IMR-90 (cell line): Measurements from ENCODE around the gene ADD1. TPM values are rescaled to one million over a fixed set of nuclear protein-coding genes. Genes with fewer than 3 reads are reported as not detected.
A peak's percentile ranks its signal among the peaks of the same experiment; 100 is the strongest.

Experiments used
- ATAC-seq: fragments of 200-7000 bp; cut with Tn5 transposase; 2 replicates; pipeline ENCODE4 v1.9.1; 2020; ENCODE audit warnings: low read depth, mild to moderate bottlenecking, moderate library complexity
- BruUV-seq: library from RNA; stranded (reverse); fragments of 400-500 nt; replicated peaks from 2 replicates; lab custom pipeline; 2021; lab: Mats Ljungman, UMichigan
- CTCF ChIA-PET: fragments of 300-600 bp; formaldehyde crosslinking; extraction: SDS; loops from one replicate; lab custom pipeline; 2021; ENCODE audit warnings: antibody characterized with exemption; lab: Yijun Ruan, JAX
- POLR2A ChIA-PET: fragments of 300-600 bp; sonication (Branson Sonifier 250); formaldehyde crosslinking; loops from one replicate; lab custom pipeline; 2022; ENCODE audit warnings: antibody characterized with exemption; ENCODE audit not compliant: unreplicated experiment; lab: Charles Lee
- DNase-seq: peaks from one replicate; pipeline ENCODE4 v3.0.0; 2013
- H2AFZ ChIP-seq: replicated peaks from 2 replicates; pipeline ENCODE3; 2013; ENCODE audit warnings: low read length, mild to moderate bottlenecking; ENCODE audit not compliant: poor library complexity
- H2AK5ac ChIP-seq: 2 replicates; pipeline ENCODE4 v1.6.1; 2013; ENCODE audit warnings: low read depth, low read length, inconsistent platforms
- H2AK9ac ChIP-seq: replicated peaks from 2 replicates; pipeline ENCODE3; 2013; ENCODE audit warnings: mild to moderate bottlenecking, low read depth, low read length, moderate library complexity; ENCODE audit not compliant: poor library complexity
- H2BK120ac ChIP-seq: 2 replicates; pipeline ENCODE4 v1.6.1; 2013; ENCODE audit warnings: low read depth, low read length, inconsistent platforms
- H2BK15ac ChIP-seq: 3 replicates; pipeline ENCODE4 v1.6.1; 2013; ENCODE audit warnings: low read depth, low read length, inconsistent platforms
- H2BK20ac ChIP-seq: 2 replicates; pipeline ENCODE4 v1.6.1; 2013; ENCODE audit warnings: low read depth, mild to moderate bottlenecking, inconsistent platforms, low read length, moderate library complexity
- H2BK5ac ChIP-seq: 2 replicates; pipeline ENCODE4 v1.6.1; 2013; ENCODE audit warnings: mild to moderate bottlenecking, low read depth, low read length, inconsistent platforms; ENCODE audit not compliant: poor library complexity, severe bottlenecking
- H3K14ac ChIP-seq: replicated peaks from 2 replicates; pipeline ENCODE4 v1.6.1; 2013; ENCODE audit warnings: low read depth, low read length, inconsistent platforms
- H3K18ac ChIP-seq: 2 replicates; pipeline ENCODE4 v1.6.1; 2013; ENCODE audit warnings: low read depth, low read length, control low read depth
- H3K23ac ChIP-seq: 2 replicates; pipeline ENCODE4 v1.6.1; 2013; ENCODE audit warnings: low read depth, low read length, inconsistent platforms
- H3K27ac ChIP-seq: 2 replicates; pipeline ENCODE4 v1.5.1; 2013; ENCODE audit warnings: mild to moderate bottlenecking, control low read depth, low read length; ENCODE audit not compliant: insufficient read depth
- H3K27me3 ChIP-seq: 2 replicates; pipeline ENCODE4 v1.6.1; 2013; ENCODE audit warnings: low read length; ENCODE audit not compliant: control insufficient read depth, insufficient read depth
- H3K36me3 ChIP-seq: 2 replicates; pipeline ENCODE4 v1.6.1; 2013; ENCODE audit warnings: low read length, mixed read lengths; ENCODE audit not compliant: control insufficient read depth, insufficient read depth
- H3K4ac ChIP-seq: 2 replicates; pipeline ENCODE4 v1.6.1; 2013; ENCODE audit warnings: low read depth, low read length, inconsistent platforms
- H3K4me1 ChIP-seq: 2 replicates; pipeline ENCODE4 v1.6.1; 2013; ENCODE audit warnings: low read length, mixed read lengths; ENCODE audit not compliant: control insufficient read depth, insufficient read depth
- H3K4me2 ChIP-seq: 2 replicates; pipeline ENCODE4 v1.6.1; 2013; ENCODE audit warnings: low read depth, mild to moderate bottlenecking, control low read depth, low read length, moderate library complexity
- H3K4me3 ChIP-seq: 2 replicates; pipeline ENCODE4 v1.5.1; 2013; ENCODE audit warnings: low read depth, mild to moderate bottlenecking, control low read depth, low read length, moderate library complexity; ENCODE audit not compliant: insufficient read depth
- H3K56ac ChIP-seq: 2 replicates; pipeline ENCODE4 v1.6.1; 2013; ENCODE audit warnings: low read length, inconsistent platforms; ENCODE audit not compliant: insufficient read depth; ENCODE audit errors: extremely low read depth
- H3K79me1 ChIP-seq, 2 experiments: 2 replicates each; pipeline ENCODE4 v1.6.1; 2013; ENCODE audit warnings: low read length in 2 of 2, inconsistent platforms in 1 of 2, low read depth in 1 of 2
- H3K9ac ChIP-seq: 2 replicates; pipeline ENCODE4 v1.6.1; 2013; ENCODE audit warnings: low read depth, low read length, control low read depth
- H3K9me1 ChIP-seq: 2 replicates; pipeline ENCODE4 v1.6.1; 2013; ENCODE audit warnings: low read length, inconsistent platforms; ENCODE audit not compliant: insufficient read depth
- H3K9me3 ChIP-seq: 2 replicates; pipeline ENCODE4 v1.6.1; 2013; ENCODE audit warnings: low read length; ENCODE audit not compliant: control insufficient read depth, insufficient read depth
- H4K20me1 ChIP-seq: 2 replicates; pipeline ENCODE4 v1.6.1; 2013; ENCODE audit warnings: low read length, inconsistent platforms; ENCODE audit not compliant: insufficient read depth
- H4K5ac ChIP-seq: 2 replicates; pipeline ENCODE4 v1.6.1; 2013; ENCODE audit warnings: mild to moderate bottlenecking, low read depth, low read length, control low read depth
- H4K8ac ChIP-seq, 2 experiments: 2 replicates each; pipeline ENCODE4 v1.6.1; 2013; ENCODE audit warnings: low read depth in 2 of 2, low read length in 2 of 2, control low read depth in 1 of 2, inconsistent platforms in 1 of 2
- H4K91ac ChIP-seq: 2 replicates; pipeline ENCODE4 v1.6.1; 2013; ENCODE audit warnings: low read depth, low read length, inconsistent platforms; ENCODE audit not compliant: insufficient read depth
- BHLHE40 ChIP-seq: fragments of 150-350 bp; IDR thresholded peaks from 2 replicates; pipeline ENCODE4 v1.6.1; 2016; ENCODE audit warnings: mild to moderate bottlenecking, low read depth, low read length
- CEBPB ChIP-seq: IDR thresholded peaks from 2 replicates; pipeline ENCODE4 v1.6.1; 2012; ENCODE audit warnings: low read depth, low read length, improper control_type of control experiment
- CHD1 ChIP-seq: IDR thresholded peaks from 2 replicates; pipeline ENCODE4 v1.6.1; 2012; ENCODE audit warnings: low read depth, low read length, improper control_type of control experiment
- CTCF ChIP-seq: conservative IDR thresholded peaks from 2 replicates; pipeline ENCODE4 v1.5.1; 2012; ENCODE audit warnings: mild to moderate bottlenecking, low read depth, low read length, improper control_type of control experiment
- FOS ChIP-seq: fragments of 150-350 bp; IDR thresholded peaks from 2 replicates; pipeline ENCODE4 v1.6.1; 2016; ENCODE audit warnings: low read depth, low read length
- MAZ ChIP-seq: IDR thresholded peaks from 2 replicates; pipeline ENCODE4 v1.6.1; 2012; ENCODE audit warnings: low read depth, mild to moderate bottlenecking, low read length, improper control_type of control experiment, moderate library complexity, borderline replicate concordance
- MXI1 ChIP-seq: IDR thresholded peaks from 2 replicates; pipeline ENCODE4 v1.6.1; 2012; ENCODE audit warnings: low read depth, mild to moderate bottlenecking, low read length, moderate library complexity, borderline replicate concordance
- NFE2L2 ChIP-seq: fragments of 150-350 bp; IDR thresholded peaks from 2 replicates; pipeline ENCODE4 v1.6.1; 2016; ENCODE audit warnings: low read depth, mild to moderate bottlenecking, low read length
- POLR2A ChIP-seq: IDR thresholded peaks from 2 replicates; pipeline ENCODE4 v1.6.1; 2012; ENCODE audit warnings: mild to moderate bottlenecking, low read depth, low read length
- RAD21 ChIP-seq: IDR thresholded peaks from 2 replicates; pipeline ENCODE4 v1.6.1; 2012; ENCODE audit warnings: low read length, improper control_type of control experiment
- RCOR1 ChIP-seq: IDR thresholded peaks from 2 replicates; pipeline ENCODE4 v1.6.1; 2012; ENCODE audit warnings: mild to moderate bottlenecking, low read length, improper control_type of control experiment; ENCODE audit not compliant: insufficient replicate concordance
- RFX5 ChIP-seq: IDR thresholded peaks from 2 replicates; pipeline ENCODE4 v1.8.0; 2012; ENCODE audit warnings: low read depth, mild to moderate bottlenecking, low read length, moderate library complexity
- SMC3 ChIP-seq: fragments of 150-350 bp; IDR thresholded peaks from 2 replicates; pipeline ENCODE4 v1.6.1; 2016; ENCODE audit warnings: low read depth, mild to moderate bottlenecking, antibody characterized with exemption, low read length, moderate library complexity
- USF2 ChIP-seq: fragments of 150-350 bp; IDR thresholded peaks from 2 replicates; pipeline ENCODE4 v1.6.1; 2017; ENCODE audit warnings: mild to moderate bottlenecking, antibody characterized with exemption, low read length, low read depth
- WGBS, 2 experiments: methylation state at CpG; one replicate each; pipeline versions ENCODE4 v1.1.5 to v1.1.7; 2013; ENCODE audit warnings: missing lambda C conversion rate in 2 of 2; ENCODE audit not compliant: insufficient read length in 1 of 2; ENCODE audit errors: extremely low coverage in 2 of 2; 5-methylcytosine and 5-hydroxymethylcytosine counted together
- dilution Hi-C: fragments of 300-500 bp; cut with HindIII; formaldehyde crosslinking; loops from one replicate; pipeline ENCODE4 v1.14.3; 2018; ENCODE audit warnings: low sequenced_read_pairs; ENCODE audit not compliant: unreplicated experiment
- in situ Hi-C: fragments of 300-500 bp; cut with MboI; formaldehyde crosslinking; loops from 3 replicates; pipeline ENCODE4 v1.14.3; 2019; ENCODE audit warnings: low sequenced_read_pairs, inconsistent platforms, mixed read lengths
- intact Hi-C: fragments of 100-400 bp; cut with micrococcal nuclease; formaldehyde crosslinking; loops from 2 replicates; pipeline ENCODE4 v1.10.0; 2022
- polyA plus RNA-seq, 3 experiments: library from polyadenylated mRNA; depleted of rRNA; stranded (reverse); fragments of >200 nt; gene quantifications; 2 replicates each; pipeline ENCODE4 v1.2.3, GENCODE V29; 2012; ENCODE audit warnings: low replicate concordance in 1 of 3
- total RNA-seq: library from RNA; depleted of rRNA; stranded (reverse); fragments of >200 nt; gene quantifications from 2 replicates; pipeline ENCODE4 v1.2.3, GENCODE V29; 2012

Gene ADD1
- total and polyA plus RNA-seq, 2 of the 4 experiments (the other 2 are of a cell fraction), result 122 to 215 TPM

- ATAC-seq, result no peak
- Histone ChIP-seq H4K91ac (no peak overlapping the region), H3K4ac (no peak overlapping the region), H2AFZ (no peak overlapping the region), H3K18ac (no peak overlapping the region), H4K20me1 (no peaks in the 10 kb centered on the region; the same call in 1 of the 2 replicates), H2BK120ac (no peak overlapping the region), H3K9me1 (peaks cover 19% of the 10 kb centered on the region; the same call in 1 of the 2 replicates), H2AK5ac (no peak overlapping the region), H3K4me2 (no peak overlapping the region), H3K4me1 (peaks cover 4% of the 10 kb centered on the region; the same call in 1 of the 2 replicates), H3K9ac (no peak overlapping the region), H3K27ac (no peak overlapping the region), H3K56ac (peak overlapping the region; percentile 5; the same call in 1 of the 2 replicates), H3K79me1 (peaks cover 8 to 26% of the 10 kb centered on the region in 2 experiments; a peak in 3 of 4 replicates), H3K4me3 (no peak overlapping the region), H3K23ac (no peak overlapping the region), H3K14ac (no peak overlapping the region), H4K5ac (no peak overlapping the region), H2BK20ac (no peak overlapping the region), H2AK9ac (no peak overlapping the region), H3K27me3 (no peaks in the 10 kb centered on the region), H4K8ac (no peak overlapping the region), H3K9me3 (no peaks in the 10 kb centered on the region), H2BK5ac (no peak overlapping the region), H3K36me3 (peaks cover 58% of the 10 kb centered on the region), H2BK15ac (no peak overlapping the region)
- dilution Hi-C loops, result no loop called here
- DNase-seq, result no peak
- ChIA-PET POLR2A (no interaction called here), CTCF (no interaction called here)
- no TSS peak for BruUV-seq
- WGBS, 2 experiments, result 91% methylated on average over 6 of the region's 13 CpGs; no CpG with 5 or more reads in 1 of the 2 experiments
- in situ Hi-C loops, result no loop called here
- intact Hi-C loops, result no loop called here
- TF ChIP-seq CEBPB (no peak), POLR2A (no peak), BHLHE40 (no peak), CHD1 (no peak), RFX5 (no peak), FOS (no peak), RCOR1 (no peak), MAZ (no peak), MXI1 (no peak), NFE2L2 (no peak), USF2 (no peak), RAD21 (no peak), CTCF (no peak), SMC3 (no peak)
These were observed 9.4 kb upstream of the ADD1 start for GRCh38 chr4:2834001-2834921.
